Measurements from ENCODE around the gene CCNI2.

GRCh38 chr5:132773601-132774355 lies 26.6 kb downstream of the CCNI2 start:
- TF ChIP-seq POLR2A (IDR thresholded peaks at IDR 0.05) = no peak
- TF ChIP-seq POLR2AphosphoS5 (IDR thresholded peaks at IDR 0.05) = no peak
